Kidney (tissue), 14 donors: ENCODE measurements around the gene DNAJC18. TPM values are rescaled to one million over a fixed set of nuclear protein-coding genes. Genes with fewer than 3 reads are reported as not detected.

Experiments used
- DNase-seq, 5 donors: peaks; one replicate each; pipeline ENCODE4 v3.0.0-alpha.2; 2013 to 2020
- FAIRE-seq: peaks from 2 replicates; lab custom pipeline; 2012; peaks lifted over from hg19 to GRCh38; lab: Jason Lieb, UNC
- H3K27ac ChIP-seq, 2 donors: one replicate each; pipeline ENCODE4 v1.7.0; 2013; ENCODE audit warnings: low read depth in 2 of 2, low read length in 2 of 2, inconsistent platforms in 1 of 2
- H3K27me3 ChIP-seq: one replicate; pipeline ENCODE4 v1.7.1; 2013; ENCODE audit warnings: low read length, inconsistent platforms; ENCODE audit not compliant: control insufficient read depth, insufficient read depth
- H3K36me3 ChIP-seq, 3 donors: one replicate each; pipeline versions ENCODE4 v1.7.0 to v1.7.1; 2013; ENCODE audit warnings: low read length in 3 of 3, control low read depth in 1 of 3, inconsistent platforms in 1 of 3; ENCODE audit not compliant: insufficient read depth in 3 of 3, control insufficient read depth in 2 of 3
- H3K4me1 ChIP-seq, 3 donors: one replicate each; pipeline versions ENCODE4 v1.7.0 to v1.7.1; 2013; ENCODE audit warnings: low read length in 3 of 3, inconsistent platforms in 1 of 3, low read depth in 1 of 3; ENCODE audit not compliant: control insufficient read depth in 2 of 3, insufficient read depth in 2 of 3
- H3K4me3 ChIP-seq, 3 donors: one replicate each; pipeline versions ENCODE4 v1.7.0 to v1.8.1; 2013; ENCODE audit warnings: low read length in 3 of 3, control low read depth in 1 of 3, inconsistent platforms in 1 of 3
- H3K9ac ChIP-seq, 3 donors: one replicate each; pipeline versions ENCODE4 v1.7.0 to v1.7.1; 2013; ENCODE audit warnings: low read length in 3 of 3, control low read depth in 1 of 3, inconsistent platforms in 1 of 3
- H3K9me3 ChIP-seq, 3 donors: one replicate each; pipeline versions ENCODE4 v1.7.0 to v1.7.1; 2013; ENCODE audit warnings: low read length in 3 of 3, control low read depth in 1 of 3, inconsistent platforms in 1 of 3; ENCODE audit not compliant: control insufficient read depth in 2 of 3, insufficient read depth in 1 of 3
- CTCF ChIP-seq: IDR thresholded peaks from 3 replicates; pipeline ENCODE4 v1.5.1; 2012; ENCODE audit warnings: mild to moderate bottlenecking, moderate library complexity, borderline replicate concordance; ENCODE audit not compliant: insufficient read depth; ENCODE audit errors: extremely low read depth
- intact Hi-C: fragments of 100-400 bp; cut with DNase I; formaldehyde crosslinking; loops from one replicate; pipeline ENCODE4 v1.11.1; 2022
- polyA plus RNA-seq: library from polyadenylated mRNA; stranded (reverse); fragments of 350-450 nt; fragmentation: Illumina TruSeq; extraction: RNeasy Lipid Tissue Mini Kit (QIAGEN cat#74804); gene quantifications from one replicate; pipeline ENCODE4 v1.2.3, GENCODE V29; 2014; ENCODE audit warnings: low read depth, low replicate concordance; ENCODE audit not compliant: insufficient read depth
- total RNA-seq: library from RNA; stranded (reverse); fragmentation: NEBNext Ultra II Directional; extraction: Animal tissue kit (Norgen Biotek cat#: 25700); gene quantifications from one replicate; pipeline ENCODE4 v1.2.1, GENCODE V29; 2021
- donor health status: control.
- donor health status: control.
- donor health status: control.
- donor health status: control.
- donor health status: control.
- donor health status: DM: yes; HTN: yes; CAD: no.
- donor health status: Normal renal cell carcinoma (clear cell type).

DNAJC18 gene
- total and polyA plus RNA-seq, 2 donors from 2014 or later: 3.9 to 13.7 TPM

DNA sequence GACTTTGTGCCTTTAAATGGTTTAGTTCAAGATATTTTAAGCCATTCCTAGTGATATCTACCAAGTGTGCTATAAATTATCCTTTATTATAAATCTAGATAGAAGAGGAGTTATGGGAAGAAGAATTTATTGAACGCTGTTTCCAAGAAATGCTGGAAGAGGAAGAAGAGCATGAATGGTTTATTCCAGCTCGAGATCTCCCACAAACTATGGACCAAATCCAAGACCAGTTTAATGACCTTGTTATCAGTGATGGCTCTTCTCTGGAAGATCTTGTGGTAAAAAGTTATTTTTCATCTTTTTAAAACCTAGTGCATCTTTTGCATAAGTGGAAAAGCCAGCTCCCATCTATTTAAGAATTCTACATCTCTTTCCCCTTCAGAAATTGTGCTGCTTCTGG is 74.9 kb downstream of the DNAJC18 start:
- FAIRE-seq (no peak), DNase-seq (no peak)
- Histone ChIP-seq H3K36me3 (peaks cover 4 to 42% (median 11%) of the 10 kb centered on the region in 3 donors), H3K9me3 (no peaks in the 10 kb centered on the region), H3K27me3 (no peaks in the 10 kb centered on the region), H3K4me1 (peaks cover 0 to 5% (median 0%) of the 10 kb centered on the region in 3 donors), H3K9ac (no peak overlapping the region), H3K27ac (no peak overlapping the region), H3K4me3 (no peak overlapping the region)
- no peak for TF ChIP-seq CTCF
- intact Hi-C loops: no loop called here

- H3K4me3 ChIP-seq: no peak overlapping the region
- H3K27ac ChIP-seq: no peak overlapping the region
- intact Hi-C loops: no loop called here
- FAIRE-seq (no peak), DNase-seq (no peak)
- H3K9ac ChIP-seq: no peak overlapping the region
- H3K36me3 ChIP-seq: peaks cover 0 to 38% (median 11%) of the 10 kb centered on the region in 3 donors
- H3K4me1 ChIP-seq: peaks cover 0 to 2% (median 0%) of the 10 kb centered on the region in 3 donors
- no peaks in the 10 kb centered on the region for H3K27me3 ChIP-seq
- no peaks in the 10 kb centered on the region for H3K9me3 ChIP-seq
- no peak for TF ChIP-seq CTCF
These were observed 75.4 kb downstream of the DNAJC18 start for GRCh38 chr5:139363937-139364336.

DNA sequence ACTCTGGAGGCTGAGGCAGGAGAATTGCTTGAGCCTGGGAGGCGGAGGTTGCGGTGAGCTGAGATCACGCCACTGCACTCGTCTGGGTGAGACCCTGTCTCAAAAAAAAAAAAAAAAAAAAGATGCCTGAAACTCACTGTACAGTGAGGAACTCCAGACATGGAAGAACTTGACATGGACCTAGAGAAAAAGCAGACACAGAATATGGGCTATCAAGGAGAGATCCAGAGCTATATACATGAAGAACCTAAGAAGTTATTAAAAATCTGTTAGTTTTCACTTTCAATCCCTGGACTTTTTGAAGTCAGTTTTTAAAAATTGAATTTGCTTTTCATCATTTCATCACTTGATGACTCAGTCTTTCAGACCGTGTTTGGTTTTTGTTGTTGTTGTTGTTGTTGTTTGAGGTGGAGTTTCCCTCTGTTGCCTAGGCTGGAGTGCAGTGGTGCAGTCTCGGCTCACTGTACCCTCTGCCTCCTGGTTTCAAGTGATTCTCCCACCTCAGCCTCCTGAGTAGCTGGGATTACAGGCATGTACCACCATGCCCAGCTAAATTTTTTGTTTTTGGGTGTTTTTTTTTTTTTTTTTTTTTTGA is 77.4 kb downstream of the DNAJC18 start:
- no peak overlapping the region for H3K9ac ChIP-seq
- no peak overlapping the region for H3K4me3 ChIP-seq
- H3K27me3 ChIP-seq: no peaks in the 10 kb centered on the region
- no peak for FAIRE-seq
- intact Hi-C loops: no loop called here
- no peaks in the 10 kb centered on the region for H3K9me3 ChIP-seq
- no peak for TF ChIP-seq CTCF
- peaks cover 0 to 27% (median 9%) of the 10 kb centered on the region in 3 donors for H3K36me3 ChIP-seq
- DNase-seq: no peak
- no peaks in the 10 kb centered on the region for H3K4me1 ChIP-seq
- no peak overlapping the region for H3K27ac ChIP-seq

DNA sequence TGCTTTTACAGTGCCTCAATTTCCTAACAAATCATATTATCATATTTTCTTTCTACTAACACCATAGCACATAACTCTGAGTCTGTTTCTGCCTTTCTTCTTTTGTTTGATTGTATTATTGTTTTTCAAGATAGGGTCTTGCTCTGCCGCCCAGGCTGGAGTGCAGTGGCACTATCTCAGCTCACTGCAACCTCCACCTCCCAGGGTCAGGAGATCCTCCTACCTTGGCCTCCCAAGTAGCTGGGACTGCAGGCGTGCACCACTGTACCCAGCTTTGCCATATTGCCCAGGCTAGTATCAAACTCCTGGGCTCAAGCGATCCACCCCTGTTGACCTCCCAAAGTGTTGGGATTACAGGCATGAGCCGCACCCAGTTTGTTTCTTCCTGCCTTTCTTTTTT is 78.9 kb downstream of the DNAJC18 start:
- DNase-seq (no peak), FAIRE-seq (no peak)
- no peaks in the 10 kb centered on the region for H3K4me1 ChIP-seq
- no peak overlapping the region for H3K27ac ChIP-seq
- intact Hi-C loops: no loop called here
- H3K9ac ChIP-seq: no peak overlapping the region
- no peak for TF ChIP-seq CTCF
- H3K36me3 ChIP-seq: peaks cover 0 to 11% (median 6%) of the 10 kb centered on the region in 3 donors
- H3K4me3 ChIP-seq: no peak overlapping the region
- H3K27me3 ChIP-seq: no peaks in the 10 kb centered on the region
- H3K9me3 ChIP-seq: no peaks in the 10 kb centered on the region
